ENCODE measurements around the gene DUSP6.

- TF ChIP-seq POLR2AphosphoS5 (IDR thresholded peaks at IDR 0.05; ENCODE audit: low read depth, low read length) (no peak), POLR2A (IDR thresholded peaks at IDR 0.05; ENCODE audit: low read depth, low read length) (no peak)
Observed at GRCh38 chr12:89349814-89350213, 2.5 kb downstream of the DUSP6 start.
